Mesenchymal stem cell (in vitro differentiated cells and primary cell): ENCODE measurements around the gene RBPJL.

Source experiments
- DNase-seq: peaks from one replicate; pipeline ENCODE4 v3.0.0-alpha.2; 2013
- H2AFZ ChIP-seq: one replicate; pipeline ENCODE4 v1.6.1; 2013; ENCODE audit warnings: low read depth, mild to moderate bottlenecking, control low read depth, inconsistent platforms, low read length, moderate library complexity
- H2AK5ac ChIP-seq: 2 replicates; pipeline ENCODE4 v1.6.1; 2013; ENCODE audit warnings: low read length, moderate library complexity, mild to moderate bottlenecking, inconsistent platforms; ENCODE audit not compliant: severe bottlenecking
- H2BK120ac ChIP-seq: one replicate; pipeline ENCODE4 v1.6.1; 2013; ENCODE audit warnings: low read depth, mild to moderate bottlenecking, inconsistent platforms, low read length, moderate library complexity
- H2BK12ac ChIP-seq, 2 experiments: one replicate each; pipeline ENCODE4 v1.6.1; 2013; ENCODE audit warnings: inconsistent platforms in 2 of 2, low read length in 2 of 2, mild to moderate bottlenecking in 2 of 2, moderate library complexity in 2 of 2, control low read depth in 1 of 2
- H2BK15ac ChIP-seq: one replicate; pipeline ENCODE4 v1.6.1; 2013; ENCODE audit warnings: mild to moderate bottlenecking, low read depth, inconsistent platforms; ENCODE audit not compliant: poor library complexity, severe bottlenecking
- H2BK5ac ChIP-seq: 2 replicates; pipeline ENCODE4 v1.6.1; 2013; ENCODE audit warnings: low read depth, mild to moderate bottlenecking, low read length, control low read depth, inconsistent platforms; ENCODE audit not compliant: poor library complexity, severe bottlenecking
- H3K14ac ChIP-seq, 2 experiments: one replicate each; pipeline ENCODE4 v1.6.1; 2013; ENCODE audit warnings: inconsistent platforms in 2 of 2, low read length in 2 of 2, control low read depth in 1 of 2, mild to moderate bottlenecking in 1 of 2, moderate library complexity in 1 of 2
- H3K18ac ChIP-seq, 2 experiments: one replicate each; pipeline ENCODE4 v1.6.1; 2013; ENCODE audit warnings: inconsistent platforms in 2 of 2, low read length in 2 of 2, control low read depth in 1 of 2, low read depth in 1 of 2, mild to moderate bottlenecking in 1 of 2
- H3K23ac ChIP-seq, 2 experiments: one replicate each; pipeline ENCODE4 v1.6.1; 2013; ENCODE audit warnings: inconsistent platforms in 2 of 2, low read length in 2 of 2, mild to moderate bottlenecking in 2 of 2, moderate library complexity in 2 of 2, control low read depth in 1 of 2
- H3K27ac ChIP-seq: 2 replicates; pipeline ENCODE4 v1.5.1; 2013; ENCODE audit warnings: mild to moderate bottlenecking, moderate library complexity, low read length, control low read depth, inconsistent platforms; ENCODE audit not compliant: poor library complexity, severe bottlenecking
- H3K27me3 ChIP-seq, 2 experiments: 2 replicates each; pipeline versions ENCODE4 v1.6.1 to v1.7.0; 2013; ENCODE audit warnings: low read length in 2 of 2, mild to moderate bottlenecking in 2 of 2, moderate library complexity in 2 of 2, control low read depth in 1 of 2, inconsistent platforms in 1 of 2; ENCODE audit not compliant: control insufficient read depth in 1 of 2, insufficient read depth in 1 of 2
- H3K36me3 ChIP-seq, 2 experiments: 2 replicates each; pipeline versions ENCODE4 v1.6.1 to v1.7.0; 2013; ENCODE audit warnings: low read length in 2 of 2, control low read depth in 1 of 2, inconsistent platforms in 1 of 2, low read depth in 1 of 2, mild to moderate bottlenecking in 1 of 2; ENCODE audit not compliant: insufficient read depth in 2 of 2, control insufficient read depth in 1 of 2
- H3K4ac ChIP-seq, 2 experiments: one replicate each; pipeline ENCODE4 v1.6.1; 2013; ENCODE audit warnings: inconsistent platforms in 2 of 2, low read length in 2 of 2, mild to moderate bottlenecking in 2 of 2, moderate library complexity in 2 of 2, control low read depth in 1 of 2, low read depth in 1 of 2
- H3K4me1 ChIP-seq: 2 replicates; pipeline ENCODE4 v1.6.1; 2013; ENCODE audit warnings: low read depth, low read length, control low read depth; ENCODE audit not compliant: control insufficient read depth, insufficient read depth
- H3K4me2 ChIP-seq: 2 replicates; pipeline ENCODE4 v1.6.1; 2013; ENCODE audit warnings: low read length, mild to moderate bottlenecking, inconsistent platforms; ENCODE audit not compliant: poor library complexity, severe bottlenecking
- H3K4me3 ChIP-seq, 2 experiments: 2 replicates each; pipeline versions ENCODE4 v1.5.1 to v1.7.0; 2013; ENCODE audit warnings: low read length in 2 of 2, mild to moderate bottlenecking in 2 of 2, control low read depth in 1 of 2, low read depth in 1 of 2; ENCODE audit not compliant: insufficient read depth in 1 of 2
- H3K79me1 ChIP-seq: replicated peaks from 2 replicates; pipeline ENCODE4 v1.6.1; 2013; ENCODE audit warnings: mild to moderate bottlenecking, control low read depth, low read length, inconsistent platforms; ENCODE audit not compliant: poor library complexity, severe bottlenecking
- H3K9ac ChIP-seq: 2 replicates; pipeline ENCODE4 v1.7.0; 2013; ENCODE audit warnings: mild to moderate bottlenecking, low read length, moderate library complexity
- H3K9me3 ChIP-seq: 2 replicates; pipeline ENCODE4 v1.7.0; 2013; ENCODE audit warnings: mild to moderate bottlenecking, low read length; ENCODE audit not compliant: control insufficient read depth
- H4K8ac ChIP-seq: one replicate; pipeline ENCODE4 v1.6.1; 2013; ENCODE audit warnings: inconsistent platforms, mild to moderate bottlenecking, low read length, moderate library complexity
- H4K91ac ChIP-seq: one replicate; pipeline ENCODE4 v1.6.1; 2013; ENCODE audit warnings: mild to moderate bottlenecking, low read length, inconsistent platforms
- WGBS: methylation state at CpG from one replicate; pipeline ENCODE4 v1.1.7; 2013; ENCODE audit warnings: mixed read lengths; 5-methylcytosine and 5-hydroxymethylcytosine counted together

Gene RBPJL

DNA sequence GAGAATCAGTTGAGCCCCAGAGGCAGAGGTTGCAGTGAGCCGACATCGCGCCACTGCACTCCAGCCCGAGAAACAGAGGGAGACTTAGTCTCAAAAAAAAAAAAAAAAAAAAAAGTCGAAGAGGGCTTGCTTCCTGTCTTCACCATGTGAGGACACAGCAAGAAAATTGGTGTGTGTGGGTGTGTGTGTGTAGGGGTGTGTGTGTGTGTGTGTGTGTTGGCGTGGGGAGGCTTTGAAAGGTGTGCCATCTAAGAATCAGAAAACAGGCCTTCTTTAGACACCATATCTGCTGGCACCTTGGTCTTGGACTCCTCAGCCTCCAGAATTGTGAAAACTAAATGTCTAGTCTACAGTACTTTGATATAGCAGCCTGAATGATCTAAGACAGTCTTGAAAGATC lies 6.9 kb upstream of the RBPJL start:
- no peak overlapping the region for H3K4me3 ChIP-seq
- H2BK5ac ChIP-seq, result no peak overlapping the region
- no peak overlapping the region for H2AFZ ChIP-seq
- no peak for DNase-seq
- H2BK15ac ChIP-seq, result no peak overlapping the region
- peaks cover 2% of the 10 kb centered on the region for H3K4me1 ChIP-seq
- peaks cover 0 to 5% of the 10 kb centered on the region in 2 experiments for H3K36me3 ChIP-seq
- H3K14ac ChIP-seq, result no peak overlapping the region
- no peak overlapping the region for H3K27ac ChIP-seq
- no peak overlapping the region for H4K91ac ChIP-seq
- no peak overlapping the region for H3K9ac ChIP-seq
- no peak overlapping the region for H4K8ac ChIP-seq
- H2BK12ac ChIP-seq, result no peak overlapping the region
- no peak overlapping the region for H3K4me2 ChIP-seq
- no peak overlapping the region for H2AK5ac ChIP-seq
- H3K23ac ChIP-seq, result no peak overlapping the region
- no peak overlapping the region for H3K4ac ChIP-seq
- no peaks in the 10 kb centered on the region for H3K9me3 ChIP-seq
- whole genome bisulfite sequencing, result 95% methylated on average over 5 of the region's 6 CpGs
- H3K27me3 ChIP-seq, result peaks cover 0 to 20% of the 10 kb centered on the region in 2 experiments
- no peak overlapping the region for H2BK120ac ChIP-seq
- no peaks in the 10 kb centered on the region for H3K79me1 ChIP-seq
- no peak overlapping the region for H3K18ac ChIP-seq

GRCh38 chr20:45300961-45301360 lies 5.7 kb upstream of the RBPJL start:
- Histone ChIP-seq H3K27ac (no peak overlapping the region), H4K8ac (no peak overlapping the region), H2BK15ac (no peak overlapping the region), H2BK120ac (no peak overlapping the region), H3K9ac (no peak overlapping the region), H4K91ac (no peak overlapping the region), H3K36me3 (peaks cover 0 to 5% of the 10 kb centered on the region in 2 experiments), H3K18ac (no peak overlapping the region), H3K79me1 (no peaks in the 10 kb centered on the region), H3K27me3 (peaks cover 0 to 29% of the 10 kb centered on the region in 2 experiments), H3K9me3 (no peaks in the 10 kb centered on the region), H2BK5ac (no peak overlapping the region), H3K4me1 (peaks cover 2% of the 10 kb centered on the region), H2AFZ (no peak overlapping the region), H3K4ac (no peak overlapping the region), H3K4me3 (no peak overlapping the region), H2BK12ac (peak overlapping the region in 1 of 2 experiments; percentile 25), H2AK5ac (no peak overlapping the region), H3K23ac (no peak overlapping the region), H3K14ac (no peak overlapping the region), H3K4me2 (no peak overlapping the region)
- WGBS, result 33% methylated on average over 4 of the region's 4 CpGs
- peak; percentile 50 for DNase-seq

GRCh38 chr20:45301824-45302271 lies 4.8 kb upstream of the RBPJL start:
- H3K9me3 ChIP-seq, result no peaks in the 10 kb centered on the region
- WGBS, result 87% methylated on average over 5 of the region's 5 CpGs
- no peaks in the 10 kb centered on the region for H3K79me1 ChIP-seq
- H3K36me3 ChIP-seq, result peaks cover 0 to 5% of the 10 kb centered on the region in 2 experiments
- H3K27ac ChIP-seq, result no peak overlapping the region
- H2AK5ac ChIP-seq, result no peak overlapping the region
- no peak overlapping the region for H3K14ac ChIP-seq
- H3K27me3 ChIP-seq, result peaks cover 0 to 34% of the 10 kb centered on the region in 2 experiments
- H3K23ac ChIP-seq, result no peak overlapping the region
- H3K18ac ChIP-seq, result no peak overlapping the region
- no peak overlapping the region for H2BK15ac ChIP-seq
- no peak overlapping the region for H3K4ac ChIP-seq
- H4K91ac ChIP-seq, result no peak overlapping the region
- H3K4me3 ChIP-seq, result no peak overlapping the region
- no peak overlapping the region for H2BK12ac ChIP-seq
- H2AFZ ChIP-seq, result no peak overlapping the region
- H4K8ac ChIP-seq, result no peak overlapping the region
- no peak overlapping the region for H3K9ac ChIP-seq
- H2BK120ac ChIP-seq, result no peak overlapping the region
- peaks cover 3% of the 10 kb centered on the region for H3K4me1 ChIP-seq
- no peak overlapping the region for H2BK5ac ChIP-seq
- H3K4me2 ChIP-seq, result no peak overlapping the region
- DNase-seq, result no peak

GRCh38 chr20:45303586-45304463 lies 2.8 kb upstream of the RBPJL start:
- no peak overlapping the region for H3K14ac ChIP-seq
- no peak overlapping the region for H3K9ac ChIP-seq
- peaks cover 0 to 5% of the 10 kb centered on the region in 2 experiments for H3K36me3 ChIP-seq
- peaks cover 0 to 51% of the 10 kb centered on the region in 2 experiments for H3K27me3 ChIP-seq
- H2BK15ac ChIP-seq, result no peak overlapping the region
- H4K91ac ChIP-seq, result no peak overlapping the region
- H3K9me3 ChIP-seq, result no peaks in the 10 kb centered on the region
- H3K4ac ChIP-seq, result no peak overlapping the region
- H3K4me1 ChIP-seq, result peaks cover 3% of the 10 kb centered on the region
- H3K4me3 ChIP-seq, result no peak overlapping the region
- no peak overlapping the region for H3K23ac ChIP-seq
- no peak overlapping the region for H2AK5ac ChIP-seq
- no peak overlapping the region for H2BK12ac ChIP-seq
- no peak overlapping the region for H2BK5ac ChIP-seq
- no peak overlapping the region for H3K18ac ChIP-seq
- H4K8ac ChIP-seq, result no peak overlapping the region
- H2AFZ ChIP-seq, result no peak overlapping the region
- no peak overlapping the region for H3K4me2 ChIP-seq
- H3K27ac ChIP-seq, result no peak overlapping the region
- H3K79me1 ChIP-seq, result no peaks in the 10 kb centered on the region
- WGBS, result 95% methylated on average over 44 of the region's 47 CpGs
- no peak overlapping the region for H2BK120ac ChIP-seq
- DNase-seq, result no peak
